Mucosa of descending colon (tissue), 3 donors: ENCODE measurements around the gene ADAM22. TPM values are rescaled to one million over a fixed set of nuclear protein-coding genes. Genes with fewer than 3 reads are reported as not detected.

Experiments used
- ATAC-seq: fragments of 200-7000 bp; cut with Tn5 transposase; one replicate; pipeline ENCODE4 v1.9.1; 2020; ENCODE audit warnings: mild to moderate bottlenecking, moderate library complexity
- DNase-seq, 3 donors: peaks; one replicate each; pipeline ENCODE4 v3.0.0-alpha.2; 2020
- H3K36me3 ChIP-seq: fragments of 200-600 bp; one replicate; pipeline ENCODE4 v1.8.0; 2021; ENCODE audit warnings: low read depth, mild to moderate bottlenecking
- H3K4me1 ChIP-seq: fragments of 200-600 bp; one replicate; pipeline ENCODE4 v1.8.0; 2021; ENCODE audit warnings: low read depth, mild to moderate bottlenecking
- H3K4me3 ChIP-seq: fragments of 200-600 bp; one replicate; pipeline ENCODE4 v1.8.0; 2021; ENCODE audit warnings: mild to moderate bottlenecking
- H3K9me3 ChIP-seq: fragments of 200-600 bp; one replicate; pipeline ENCODE4 v1.8.0; 2021; ENCODE audit warnings: mild to moderate bottlenecking
- intact Hi-C, 2 donors: fragments of 100-400 bp; cut with DNase I in 1 of 2; cut with micrococcal nuclease in 1 of 2; formaldehyde crosslinking; loops; one replicate each; pipeline versions ENCODE4 v1.11.0 to v1.11.1; 2022; cut with DNase I, micrococcal nuclease
- total RNA-seq, 3 donors: library from RNA; stranded (reverse); fragmentation: NEBNext Ultra II Directional in 2 of 3; extraction: Animal tissue kit (Norgen Biotek cat#: 25700) in 2 of 3; gene quantifications; one replicate each; pipeline versions ENCODE4 v1.2.1 to v1.2.4, GENCODE V29; 2021 to 2023
- TF ChIP-seq, protein P1 (sequence below): fragments of 200-600 bp; IDR thresholded peaks from one replicate; pipeline ENCODE4 v1.8.0; 2022; ENCODE audit warnings: antibody characterized with exemption, mild to moderate bottlenecking
- donor health status: DM: no; HTN: no; CAD: no; lungs with moderate emphysema.
- donor health status: DM: no; HTN: no; CAD: no.
- donor health status: DM: no; HTN: yes; CAD: no.

ADAM22 gene
- total RNA-seq, 3 donors from 2014 or later = 1.8 to 4.6 (median 3.7) TPM

DNA sequence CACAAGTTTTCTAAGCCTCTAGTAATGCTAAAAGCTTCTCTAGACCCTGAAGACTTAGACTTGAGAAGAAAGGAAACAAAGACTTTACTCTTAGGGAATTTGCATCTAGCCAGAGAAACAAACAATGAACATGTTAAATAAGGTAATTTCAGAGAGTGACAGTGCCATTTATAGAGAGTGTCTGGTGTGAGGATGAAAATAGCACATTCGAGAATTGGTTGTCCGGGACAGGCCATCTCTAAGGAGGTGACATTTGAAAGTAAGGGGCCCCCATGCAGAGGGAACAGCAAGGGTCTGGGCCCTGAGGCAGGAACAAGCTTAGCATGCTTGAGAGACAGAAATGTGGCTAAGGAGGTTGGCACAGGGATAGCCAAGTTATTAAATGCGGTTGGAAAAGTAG, 48.1 kb downstream of the ADAM22 start:
- Histone ChIP-seq H3K4me1 (no peaks in the 10 kb centered on the region), H3K36me3 (no peaks in the 10 kb centered on the region), H3K4me3 (no peak overlapping the region), H3K9me3 (no peaks in the 10 kb centered on the region)
- TF ChIP-seq, protein P1, sequence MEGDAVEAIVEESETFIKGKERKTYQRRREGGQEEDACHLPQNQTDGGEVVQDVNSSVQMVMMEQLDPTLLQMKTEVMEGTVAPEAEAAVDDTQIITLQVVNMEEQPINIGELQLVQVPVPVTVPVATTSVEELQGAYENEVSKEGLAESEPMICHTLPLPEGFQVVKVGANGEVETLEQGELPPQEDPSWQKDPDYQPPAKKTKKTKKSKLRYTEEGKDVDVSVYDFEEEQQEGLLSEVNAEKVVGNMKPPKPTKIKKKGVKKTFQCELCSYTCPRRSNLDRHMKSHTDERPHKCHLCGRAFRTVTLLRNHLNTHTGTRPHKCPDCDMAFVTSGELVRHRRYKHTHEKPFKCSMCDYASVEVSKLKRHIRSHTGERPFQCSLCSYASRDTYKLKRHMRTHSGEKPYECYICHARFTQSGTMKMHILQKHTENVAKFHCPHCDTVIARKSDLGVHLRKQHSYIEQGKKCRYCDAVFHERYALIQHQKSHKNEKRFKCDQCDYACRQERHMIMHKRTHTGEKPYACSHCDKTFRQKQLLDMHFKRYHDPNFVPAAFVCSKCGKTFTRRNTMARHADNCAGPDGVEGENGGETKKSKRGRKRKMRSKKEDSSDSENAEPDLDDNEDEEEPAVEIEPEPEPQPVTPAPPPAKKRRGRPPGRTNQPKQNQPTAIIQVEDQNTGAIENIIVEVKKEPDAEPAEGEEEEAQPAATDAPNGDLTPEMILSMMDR = no peak
- intact Hi-C loops = no loop called here
- DNase-seq = no peak
- ATAC-seq = no peak

- TF ChIP-seq, protein P1 = no peak
- intact Hi-C loops = no loop called here
- Histone ChIP-seq H3K4me1 (no peaks in the 10 kb centered on the region), H3K4me3 (no peak overlapping the region), H3K9me3 (no peaks in the 10 kb centered on the region), H3K36me3 (no peaks in the 10 kb centered on the region)
- no peak for ATAC-seq
- DNase-seq = no peak
Observed at GRCh38 chr7:87984088-87984487, 50.0 kb downstream of the ADAM22 start.

DNA sequence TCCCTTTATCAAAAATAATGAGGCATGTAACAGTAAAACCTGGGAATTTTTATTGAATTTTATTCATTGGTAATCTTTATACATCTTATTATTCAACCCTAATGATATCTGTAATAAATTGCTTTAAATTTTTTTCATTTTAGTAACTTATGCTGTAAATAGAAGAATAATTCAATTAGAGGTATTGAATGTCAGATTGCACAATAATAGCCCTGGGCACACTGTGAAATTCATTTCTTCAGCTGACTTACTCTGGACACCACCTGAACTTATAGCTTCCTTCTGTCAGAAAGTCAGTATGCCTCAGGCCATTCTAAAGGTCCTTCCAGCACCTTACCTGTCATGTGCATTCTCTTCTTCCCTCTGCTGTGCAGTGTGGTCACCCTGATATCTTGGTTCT, 59.2 kb downstream of the ADAM22 start:
- intact Hi-C loops = no loop called here
- no peak overlapping the region for H3K4me3 ChIP-seq

DNA sequence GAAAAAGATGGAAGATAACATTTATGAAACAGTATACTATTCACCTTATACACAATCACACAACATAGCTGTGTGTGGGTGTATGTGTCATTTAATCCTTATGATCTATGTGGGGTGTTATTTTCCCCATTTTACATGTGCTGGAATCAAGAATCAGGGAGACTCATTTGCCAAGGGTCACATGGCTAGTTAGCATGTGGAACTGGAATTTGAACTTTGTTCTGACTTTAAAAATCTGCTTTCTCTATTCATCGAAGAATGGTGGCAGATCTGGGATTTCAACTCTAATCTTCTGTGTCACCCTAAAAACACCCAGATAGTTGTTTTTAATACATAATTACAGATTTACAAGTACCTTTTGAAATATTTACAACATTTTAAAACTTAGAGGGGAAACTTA, 65.2 kb downstream of the ADAM22 start:
- Histone ChIP-seq H3K4me1 (no peaks in the 10 kb centered on the region), H3K4me3 (no peak overlapping the region), H3K36me3 (no peaks in the 10 kb centered on the region), H3K9me3 (no peaks in the 10 kb centered on the region)
- no peak for DNase-seq
- no peak for ATAC-seq
- TF ChIP-seq, protein P1 = no peak
- intact Hi-C loops = no loop called here

More for the DNA sequence above, 59.2 kb downstream of the ADAM22 start:
- no peaks in the 10 kb centered on the region for H3K9me3 ChIP-seq
- ATAC-seq (no peak), DNase-seq (no peak)
- no peaks in the 10 kb centered on the region for H3K4me1 ChIP-seq
- TF ChIP-seq, protein P1 = no peak
- H3K36me3 ChIP-seq = no peaks in the 10 kb centered on the region

DNA sequence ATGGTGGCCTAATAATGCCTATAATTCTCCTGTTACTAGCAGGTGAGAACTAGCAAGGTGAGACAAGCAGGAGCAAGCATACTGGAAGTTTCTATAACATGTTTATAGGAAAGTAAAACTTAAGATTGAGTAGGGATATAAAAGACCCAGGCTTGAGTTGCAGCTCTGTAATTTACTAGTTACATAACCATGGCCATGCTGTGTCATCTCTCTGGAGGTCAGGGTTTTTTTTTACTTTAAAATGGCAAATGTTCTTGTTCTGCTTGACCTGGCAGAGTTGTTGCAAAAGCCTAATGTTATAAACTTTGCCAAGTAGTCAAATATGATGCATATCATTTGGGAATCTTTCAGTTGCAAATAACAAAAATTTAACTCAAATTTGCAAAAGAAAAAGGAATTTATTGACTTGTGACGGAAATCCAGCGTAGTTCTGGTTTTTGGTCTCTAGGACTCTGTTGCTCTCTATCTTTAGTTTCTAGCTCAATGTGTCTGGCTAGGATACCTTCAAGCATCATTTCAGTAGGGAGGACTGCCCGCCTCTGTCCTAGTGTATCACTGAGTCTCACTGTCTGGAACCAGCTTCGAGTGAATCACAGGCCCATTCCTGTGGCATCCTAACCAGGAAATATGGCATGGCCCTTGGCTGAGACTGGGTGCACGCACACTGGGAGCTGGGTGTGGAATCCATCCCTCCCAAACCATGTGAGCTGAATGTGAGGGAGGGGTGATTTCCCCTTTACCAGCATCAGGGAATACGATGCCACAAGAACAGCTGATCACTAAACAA, 67.9 kb downstream of the ADAM22 start:
- TF ChIP-seq, protein P1 = no peak
- DNase-seq = no peak
- Histone ChIP-seq H3K36me3 (no peaks in the 10 kb centered on the region), H3K4me1 (no peaks in the 10 kb centered on the region), H3K9me3 (no peaks in the 10 kb centered on the region), H3K4me3 (no peak overlapping the region)
- intact Hi-C loops = no loop called here
- no peak for ATAC-seq

GRCh38 chr7:88002617-88003016, 68.6 kb downstream of the ADAM22 start:
- intact Hi-C loops = no loop called here
- H3K4me1 ChIP-seq = no peaks in the 10 kb centered on the region
- no peak for ATAC-seq
- H3K36me3 ChIP-seq = no peaks in the 10 kb centered on the region
- H3K4me3 ChIP-seq = no peak overlapping the region
- no peak for DNase-seq
- TF ChIP-seq, protein P1 = no peak
- H3K9me3 ChIP-seq = no peaks in the 10 kb centered on the region
